ENCODE data around the gene RFESD.

DNA sequence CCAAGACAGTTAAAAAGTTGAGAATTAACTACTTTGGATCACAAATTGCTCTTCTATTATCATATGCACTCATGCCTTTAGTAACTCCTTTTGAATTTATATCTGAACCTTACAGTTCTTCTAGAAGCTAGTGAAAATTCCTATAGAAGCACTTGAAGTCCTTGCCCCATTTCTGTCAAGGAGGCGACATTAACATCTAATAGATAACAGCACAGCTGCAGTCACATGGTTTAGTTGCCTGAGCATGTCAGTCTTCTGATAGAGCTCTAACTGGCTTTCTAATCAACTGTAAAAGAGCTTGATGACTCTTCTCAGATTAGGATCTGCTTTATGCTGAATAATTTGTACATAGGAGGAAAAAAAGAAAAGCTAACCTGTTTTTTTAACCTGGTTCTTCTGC, 9.0 kb downstream of the RFESD start:
- TF ChIP-seq POLR2AphosphoS5 (IDR thresholded peaks at IDR 0.05), result no peak
- TF ChIP-seq CTCF (IDR thresholded peaks at IDR 0.05), result no peak
- no peak for TF ChIP-seq POLR2A (IDR thresholded peaks at IDR 0.05)

Measured in stomach (tissue), 4 donors.